A549 treated with CORT108297 at 1 μM for 4 hours (cell line): ENCODE results near the gene CAPN2. TPM values are rescaled to one million over a fixed set of nuclear protein-coding genes. Genes with fewer than 3 reads are reported as not detected.

Experiments used
- total RNA-seq: library from RNA; stranded (reverse); fragments of 200-300 nt; extraction: Qiagen RNA extraction; gene quantifications from 5 replicates; pipeline ENCODE4 v1.2.3, GENCODE V29; 2022

CAPN2 gene
- total RNA-seq = 393 to 471 TPM (median 420 TPM) in 5 replicates

GRCh38 chr1:223712194-223712849 is at the start of gene CAPN2:
Gene CAPN2, plus strand, starts transcription at chr1:223712539. Its CDS starts 102 bp downstream, at chr1:223712641.

GRCh38 chr1:223665592-223666312 is 46.6 kb upstream of the CAPN2 start, which contains the start of gene CAPN8:
Gene CAPN8, minus strand, starts transcription at chr1:223665701. Its CDS starts 55 bp downstream, at chr1:223665646.

Other genes starting within 250 kb of the CAPN2 start
- 0.57 to 0.88 TPM (median 0.74 TPM) in 5 replicates for gene CAPN8, start 46.8 kb upstream of the CAPN2 start, total RNA-seq
- 20.0 to 26.6 TPM (median 22.9 TPM) in 5 replicates for gene TP53BP2, start 133.4 kb downstream of the CAPN2 start, total RNA-seq